ENCODE results near the gene TAS1R1.
"Not testable (repeated sequence)": the region's sequence is repeated elsewhere in the genome, so short reads cannot be mapped to it uniquely, and the experiment has no call there.

The TAS1R1 gene

DNA sequence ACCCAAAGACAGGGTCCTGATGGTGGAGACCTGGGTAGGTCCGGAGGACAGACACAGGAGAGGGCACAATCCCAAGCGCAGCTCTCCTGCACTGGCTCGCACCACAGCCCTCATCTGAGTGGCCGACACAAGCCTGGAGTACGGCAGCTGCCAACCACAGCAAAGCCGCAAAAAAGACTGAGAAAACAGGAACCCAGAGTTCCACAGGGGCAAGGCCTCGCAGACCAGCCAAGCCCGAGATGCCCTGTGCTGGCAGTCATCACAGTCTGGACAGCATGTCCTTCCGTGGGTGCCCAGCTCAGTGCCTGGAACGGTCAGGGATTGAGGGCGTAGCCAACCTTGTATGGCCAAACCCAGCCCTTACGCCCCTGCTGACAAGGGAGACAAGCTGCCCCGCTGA lies 36.1 kb downstream of the TAS1R1 start:
- DNase-seq: no peak

- DNase-seq: no peak
These were observed 36.5 kb downstream of the TAS1R1 start for GRCh38 chr1:6591644-6592043.

DNA sequence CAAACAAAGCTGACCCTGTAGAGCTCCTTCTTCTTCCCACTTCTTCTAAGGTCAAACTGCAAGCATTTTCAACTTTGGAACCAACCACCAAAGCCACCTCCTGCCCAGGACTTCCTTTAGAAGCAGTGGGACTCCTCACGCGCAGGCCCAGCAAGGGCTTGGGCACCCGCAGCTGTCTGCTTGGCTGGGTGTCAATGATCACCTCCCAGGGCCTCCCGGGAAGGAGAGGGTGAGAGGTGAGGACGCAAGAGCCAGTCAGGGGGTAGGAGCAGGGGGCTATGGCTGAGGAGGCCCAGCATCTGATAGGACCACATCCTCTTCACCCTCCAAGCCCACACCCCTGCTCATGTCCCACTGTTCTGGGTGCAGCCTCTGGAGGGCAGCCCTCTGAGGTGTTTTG lies 37.3 kb downstream of the TAS1R1 start:
- DNase-seq: no peak

DNA sequence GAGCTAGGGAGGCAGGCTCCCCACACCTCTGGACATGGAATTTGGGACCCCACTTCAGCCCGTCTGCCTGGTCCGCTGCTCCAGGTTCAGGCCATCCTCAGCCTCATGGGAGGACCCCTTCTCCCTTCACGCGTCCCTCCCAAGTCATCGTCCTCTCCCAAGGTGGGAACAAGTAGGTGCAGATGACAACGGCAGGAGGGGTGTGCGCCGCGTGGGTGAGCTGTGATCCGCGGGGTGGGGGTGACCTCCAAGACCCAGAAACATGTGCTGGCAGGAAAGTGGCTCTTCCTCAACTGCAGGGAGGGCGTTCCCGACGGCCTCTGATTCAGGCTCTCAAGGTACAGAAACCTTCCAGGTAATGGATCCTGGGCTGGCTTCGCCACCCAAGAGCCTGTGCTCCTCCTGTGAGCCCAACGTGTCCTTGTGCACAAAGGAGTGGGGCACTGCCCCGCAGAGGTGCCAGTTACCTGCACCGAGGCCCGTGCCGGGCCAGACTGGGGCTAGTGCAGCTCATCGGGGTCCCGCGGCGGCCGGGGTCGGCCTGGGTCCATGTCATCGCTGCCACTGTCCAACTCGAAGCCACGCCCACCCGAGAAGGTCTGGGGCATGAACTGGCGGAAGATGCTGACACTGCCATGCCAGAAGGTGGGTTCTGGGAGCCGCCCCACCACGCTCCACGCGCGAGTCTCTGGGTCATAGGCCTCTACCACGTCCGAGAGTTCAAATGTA lies 37.9 kb downstream of the TAS1R1 start:
- no peak for DNase-seq

GRCh38 chr1:6593810-6594209 lies 38.7 kb downstream of the TAS1R1 start:
- DNase-seq: no peak

GRCh38 chr1:6594977-6595740 lies 40.1 kb downstream of the TAS1R1 start:
- no peak for DNase-seq

DNA sequence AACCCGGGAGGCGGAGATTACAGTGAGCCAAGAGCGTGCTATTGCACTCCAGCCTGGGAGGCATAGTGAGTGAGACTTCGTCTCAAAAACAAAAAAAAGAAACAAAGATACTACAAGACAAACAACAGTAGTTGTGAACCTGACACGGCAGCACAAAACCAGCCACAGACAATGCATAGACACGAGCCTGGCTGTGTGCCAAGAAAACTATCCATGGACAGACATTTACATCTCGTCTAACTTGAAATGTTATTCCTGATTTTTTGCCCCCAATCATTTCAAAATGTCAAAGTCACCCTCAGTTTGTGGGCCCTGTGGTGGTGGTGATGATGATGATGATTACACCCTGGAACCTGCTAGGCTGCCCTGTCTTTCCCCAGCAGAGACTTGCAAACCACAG lies 41.2 kb downstream of the TAS1R1 start:
- DNase-seq: no peak

DNA sequence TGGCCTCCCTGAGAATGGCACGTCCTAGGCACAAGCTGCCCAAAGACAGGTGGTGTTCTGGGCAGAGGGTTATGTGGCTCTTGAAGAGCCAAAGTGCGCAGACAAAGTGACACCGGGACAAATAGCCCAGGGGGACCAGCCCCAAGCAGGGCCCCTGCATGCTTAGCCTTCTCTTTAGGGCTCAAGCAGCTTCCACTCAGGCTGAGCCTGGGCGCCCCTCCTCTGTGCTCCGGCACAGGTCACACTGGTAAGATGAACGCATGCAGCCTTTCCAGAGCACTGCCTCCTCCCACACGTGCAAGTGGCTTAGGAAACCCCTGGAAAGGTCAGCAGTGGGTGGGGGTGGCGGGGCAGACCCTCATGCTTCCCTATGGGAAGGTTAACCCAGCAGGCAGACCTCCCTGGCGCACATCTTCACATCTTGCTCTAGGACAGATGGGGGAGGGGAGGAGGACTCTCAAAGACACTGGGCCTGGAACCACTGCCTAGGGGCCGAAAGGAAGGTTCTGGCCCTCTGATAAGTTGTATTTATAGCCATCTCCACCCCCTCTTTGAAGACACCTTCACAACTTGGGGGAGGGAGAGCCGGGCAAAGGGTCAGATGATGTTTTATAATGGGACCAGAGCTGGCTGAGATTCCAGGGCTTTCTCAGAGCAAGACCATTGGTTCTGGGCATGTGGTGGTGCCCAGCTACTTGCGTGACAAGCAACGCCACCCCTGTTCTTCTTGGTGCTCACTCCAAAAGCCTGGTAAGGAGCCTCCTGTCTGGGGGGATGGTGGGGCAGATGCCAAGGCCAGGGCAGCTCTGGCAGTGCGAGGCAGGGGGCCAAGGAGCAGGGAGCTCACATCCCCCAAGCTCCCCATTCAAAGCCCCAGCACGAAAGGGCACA lies 42.0 kb downstream of the TAS1R1 start:
- no peak for DNase-seq

GRCh38 chr1:6597777-6598131 lies 42.6 kb downstream of the TAS1R1 start:
- no peak for DNase-seq

- DNase-seq: no peak
These were observed 44.3 kb downstream of the TAS1R1 start for GRCh38 chr1:6599141-6599975.

GRCh38 chr1:6599991-6600390 lies 44.9 kb downstream of the TAS1R1 start:
- DNase-seq: not testable (repeated sequence)

DNA sequence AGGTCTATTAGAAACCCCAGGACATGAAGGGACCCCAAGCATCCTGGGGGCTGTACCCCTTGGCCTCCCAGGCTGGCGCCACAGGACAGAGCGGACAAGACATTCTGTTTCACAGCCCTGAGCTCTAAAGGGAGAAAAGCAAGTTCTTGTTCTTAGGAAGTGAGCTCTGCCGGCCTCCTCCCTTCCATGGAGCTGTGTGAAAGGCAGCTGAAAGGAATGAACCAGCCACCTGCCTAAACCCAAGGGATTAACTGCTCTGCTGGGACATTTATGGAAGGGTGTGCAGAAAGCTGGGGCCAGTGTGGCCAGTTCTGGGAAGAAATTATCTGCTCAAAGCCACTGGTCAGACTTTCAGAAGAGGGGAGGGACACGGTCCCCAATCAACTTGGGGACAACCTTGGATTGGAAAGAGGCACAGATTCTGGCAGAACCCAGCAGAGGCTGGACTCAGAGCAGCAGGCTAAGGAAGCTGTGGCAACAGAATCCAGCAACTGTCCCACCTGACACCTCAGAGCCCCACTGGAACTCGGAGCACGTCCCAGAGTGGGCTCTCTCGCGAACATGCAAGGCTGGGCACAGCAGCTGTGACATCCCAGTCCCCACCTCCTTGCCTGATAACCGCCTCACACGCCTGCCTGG lies 45.4 kb downstream of the TAS1R1 start:
- peak; percentile 29 for DNase-seq

GRCh38 chr1:6601049-6601922 lies 46.2 kb downstream of the TAS1R1 start:
- DNase-seq: peak; percentile 57

DNA sequence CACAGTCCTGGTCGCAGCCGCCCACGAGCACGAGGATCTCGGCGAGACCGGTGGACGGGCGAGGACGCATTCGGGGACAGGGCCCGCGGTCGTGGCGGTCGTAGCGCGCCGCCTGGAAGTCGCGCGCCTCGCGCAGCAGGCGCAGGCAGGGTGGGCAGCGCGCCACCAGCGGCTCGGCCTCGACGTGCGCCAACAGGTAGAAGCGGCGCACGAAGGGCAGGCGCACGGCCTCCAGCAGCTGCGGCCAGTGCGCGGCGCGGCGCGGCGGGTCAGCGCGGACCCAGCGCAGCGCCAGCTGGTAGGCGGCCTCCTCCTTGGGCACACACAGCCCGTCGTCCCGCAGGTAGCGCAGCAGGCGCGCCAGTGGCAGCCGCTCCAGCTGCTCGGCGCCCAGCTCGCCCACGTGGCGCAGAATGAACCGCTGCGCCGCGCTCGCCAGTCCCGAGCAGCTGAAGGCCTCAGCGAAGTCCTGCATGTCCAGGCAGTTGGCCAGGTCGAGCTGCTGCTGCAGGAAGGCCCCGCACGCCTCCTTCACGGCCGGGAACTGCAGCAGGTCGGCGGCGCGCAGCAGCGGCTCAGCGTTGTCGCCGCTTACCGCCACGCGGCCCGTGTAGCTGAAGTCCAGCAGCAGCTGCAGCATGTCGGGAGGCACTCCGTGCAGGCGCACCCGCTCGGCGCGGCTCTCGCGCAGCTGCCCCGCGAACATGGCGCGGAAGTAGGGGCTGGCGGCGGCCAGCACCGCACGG lies 47.0 kb downstream of the TAS1R1 start:
- peak; percentile 84 for DNase-seq

DNA sequence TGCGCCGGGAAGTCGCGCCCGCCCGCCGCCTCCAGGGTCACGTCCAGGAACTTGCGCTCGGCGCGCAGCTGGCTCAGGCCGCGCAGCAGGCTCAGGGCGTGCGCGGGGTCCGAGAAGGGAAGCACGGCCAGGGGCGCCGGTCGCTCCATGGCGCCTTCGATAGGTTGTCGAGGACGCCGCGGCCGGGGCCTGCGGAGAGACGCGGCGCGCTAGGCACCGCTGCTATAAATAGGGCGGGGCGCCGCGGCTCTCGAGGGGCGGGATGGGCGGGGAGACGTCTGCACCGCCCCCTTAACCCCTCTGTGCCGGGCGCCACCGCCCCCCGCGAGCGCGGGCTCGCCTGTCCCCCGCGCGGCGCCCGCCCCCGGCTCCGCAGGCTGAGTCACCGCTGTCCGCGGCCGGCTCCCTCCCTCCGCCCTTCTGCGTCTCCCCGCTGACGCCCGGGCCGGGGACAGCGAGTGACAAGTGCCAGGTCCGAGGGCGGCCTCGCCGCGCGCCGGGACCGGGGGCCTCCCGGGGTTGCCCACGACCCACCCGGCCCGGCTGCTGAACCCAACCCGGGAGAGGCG lies 47.6 kb downstream of the TAS1R1 start, which contains the start of gene KLHL21:
KLHL21 (minus strand) TSS at position 201 of the 569 bp plus-strand sequence; CDS start at position 149, 52 bp downstream.
- peak; percentile 96 for DNase-seq

DNA sequence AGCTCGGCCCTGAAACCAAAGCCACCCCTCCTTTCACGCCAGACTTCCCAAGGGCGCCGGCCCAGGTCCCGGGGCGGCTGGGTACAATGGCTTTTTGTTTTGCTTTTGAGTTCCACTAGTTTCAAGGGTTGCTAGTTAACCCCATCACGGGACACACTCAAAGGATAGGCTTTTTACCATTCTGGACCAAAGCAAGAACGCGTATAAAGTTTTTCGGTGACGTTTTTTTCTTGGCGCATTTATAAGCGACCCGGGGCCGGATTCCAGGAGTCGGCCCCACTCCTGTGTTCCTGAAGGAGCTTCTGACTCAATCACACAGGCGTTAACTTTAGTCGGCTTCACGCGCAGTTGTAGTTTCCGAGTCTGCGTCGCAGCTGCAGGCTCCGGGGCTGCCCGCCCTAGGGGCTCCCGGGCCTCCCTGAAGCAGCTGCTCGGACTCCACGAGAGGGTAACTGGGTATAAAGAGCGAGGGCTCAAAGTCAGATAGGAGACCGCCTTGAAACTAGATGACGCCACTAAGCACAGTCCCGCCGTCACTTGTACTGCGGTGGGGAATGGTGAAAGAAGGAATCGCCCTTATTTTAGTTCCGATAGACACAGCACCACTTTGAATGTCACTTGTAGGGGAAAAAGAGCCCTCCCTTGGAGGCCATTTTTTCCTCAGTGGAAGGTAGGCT lies 48.3 kb downstream of the TAS1R1 start:
- peak; percentile 96 for DNase-seq

GRCh38 chr1:6603915-6604558 lies 48.9 kb downstream of the TAS1R1 start:
- no peak for DNase-seq
